Measurements from ENCODE around the gene ZSCAN21. TPM values are rescaled to one million over a fixed set of nuclear protein-coding genes. Genes with fewer than 3 reads are reported as not detected.

ZSCAN21 gene
- total RNA-seq, 1 donor from 2014 or later: 14.8 TPM

GRCh38 chr7:100023526-100023925 lies 26.0 kb upstream of the ZSCAN21 start:
- DNase-seq (ENCODE audit: low read depth): no peak
- Histone ChIP-seq H3K27me3 (ENCODE audit: control insufficient read depth, insufficient read depth, low read length) (no peaks in the 10 kb centered on the region), H3K36me3 (ENCODE audit: control insufficient read depth, insufficient read depth, low read length) (peaks cover 3% of the 10 kb centered on the region), H3K4me3 (ENCODE audit: low read depth, low read length) (no peak overlapping the region)
- no peak for TF ChIP-seq CTCF (IDR thresholded peaks at IDR 0.05; ENCODE audit: insufficient read depth, low read length, poor library complexity, severe bottlenecking)

- Histone ChIP-seq H3K27me3 (ENCODE audit: control insufficient read depth, insufficient read depth, low read length) (no peaks in the 10 kb centered on the region), H3K4me3 (ENCODE audit: low read depth, low read length) (no peak overlapping the region), H3K36me3 (ENCODE audit: control insufficient read depth, insufficient read depth, low read length) (peaks cover 3% of the 10 kb centered on the region)
- no peak for DNase-seq (ENCODE audit: low read depth)
- TF ChIP-seq CTCF (IDR thresholded peaks at IDR 0.05; ENCODE audit: insufficient read depth, low read length, poor library complexity, severe bottlenecking): no peak
These were observed 25.5 kb upstream of the ZSCAN21 start for GRCh38 chr7:100024020-100024619.

- TF ChIP-seq CTCF (IDR thresholded peaks at IDR 0.05; ENCODE audit: insufficient read depth, low read length, poor library complexity, severe bottlenecking): no peak
- Histone ChIP-seq H3K4me3 (ENCODE audit: low read depth, low read length) (no peak overlapping the region), H3K36me3 (ENCODE audit: control insufficient read depth, insufficient read depth, low read length) (peaks cover 3% of the 10 kb centered on the region), H3K27me3 (ENCODE audit: control insufficient read depth, insufficient read depth, low read length) (no peaks in the 10 kb centered on the region)
- no peak for DNase-seq (ENCODE audit: low read depth)
These were observed 22.4 kb upstream of the ZSCAN21 start for GRCh38 chr7:100027197-100027596.

- Histone ChIP-seq H3K27me3 (ENCODE audit: control insufficient read depth, insufficient read depth, low read length) (no peaks in the 10 kb centered on the region), H3K4me3 (ENCODE audit: low read depth, low read length) (no peak overlapping the region), H3K36me3 (ENCODE audit: control insufficient read depth, insufficient read depth, low read length) (no peaks in the 10 kb centered on the region)
- no peak for DNase-seq (ENCODE audit: low read depth)
- no peak for TF ChIP-seq CTCF (IDR thresholded peaks at IDR 0.05; ENCODE audit: insufficient read depth, low read length, poor library complexity, severe bottlenecking)
These were observed 20.0 kb upstream of the ZSCAN21 start for GRCh38 chr7:100029596-100029995.

- DNase-seq (ENCODE audit: low read depth): no peak
- Histone ChIP-seq H3K36me3 (ENCODE audit: control insufficient read depth, insufficient read depth, low read length) (no peaks in the 10 kb centered on the region), H3K27me3 (ENCODE audit: control insufficient read depth, insufficient read depth, low read length) (no peaks in the 10 kb centered on the region), H3K4me3 (ENCODE audit: low read depth, low read length) (no peak overlapping the region)
- no peak for TF ChIP-seq CTCF (IDR thresholded peaks at IDR 0.05; ENCODE audit: insufficient read depth, low read length, poor library complexity, severe bottlenecking)
These were observed 16.0 kb upstream of the ZSCAN21 start for GRCh38 chr7:100033526-100033925.

- Histone ChIP-seq H3K27me3 (ENCODE audit: control insufficient read depth, insufficient read depth, low read length) (no peaks in the 10 kb centered on the region), H3K4me3 (ENCODE audit: low read depth, low read length) (no peak overlapping the region), H3K36me3 (ENCODE audit: control insufficient read depth, insufficient read depth, low read length) (no peaks in the 10 kb centered on the region)
- TF ChIP-seq CTCF (IDR thresholded peaks at IDR 0.05; ENCODE audit: insufficient read depth, low read length, poor library complexity, severe bottlenecking): no peak
- no peak for DNase-seq (ENCODE audit: low read depth)
These were observed 14.6 kb upstream of the ZSCAN21 start for GRCh38 chr7:100034871-100035510.
